H54 (cell line): ENCODE results near the gene SHC1.

Source experiments
- DNase-seq: peaks from one replicate; pipeline ENCODE4 v3.0.0; 2011; ENCODE audit warnings: low spot score, mixed read lengths; ENCODE audit not compliant: insufficient read length
- FAIRE-seq: peaks from 3 replicates; lab custom pipeline; 2011; peaks lifted over from hg19 to GRCh38; lab: Jason Lieb, UNC
- POLR2A ChIP-seq: IDR thresholded peaks from 2 replicates; pipeline ENCODE4 v1.6.1; 2011; ENCODE audit warnings: low read depth, mild to moderate bottlenecking, low read length

SHC1 gene

DNA sequence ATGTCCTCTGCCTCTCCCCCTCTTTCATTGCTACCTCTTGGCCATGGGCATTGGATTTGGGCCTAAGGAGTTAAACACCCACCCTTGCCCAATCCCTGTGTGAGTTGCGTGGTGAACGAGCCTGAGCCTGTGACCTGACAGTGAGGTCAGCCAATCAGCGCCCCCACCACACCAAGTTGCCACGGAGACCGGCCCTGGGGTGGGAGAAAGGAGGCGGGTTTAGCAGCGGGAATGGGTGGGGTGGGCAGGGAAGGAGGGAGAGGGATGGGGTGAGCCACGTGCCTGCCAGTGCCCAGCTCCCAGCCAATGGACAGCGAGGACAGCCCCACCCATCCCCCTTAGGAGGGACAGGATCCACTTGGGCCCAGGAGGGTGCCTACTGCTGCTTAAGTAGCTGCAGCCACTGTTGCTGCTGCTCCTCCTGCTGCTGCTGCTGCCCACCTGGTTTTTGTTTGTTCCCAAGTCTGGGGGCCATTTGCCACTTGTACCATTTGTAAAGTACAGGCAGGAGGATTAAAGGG, 41.5 kb upstream of the SHC1 start:
- DNase-seq, result peak; percentile 83
- peak; percentile 79 for FAIRE-seq
- TF ChIP-seq POLR2A, result no peak

DNA sequence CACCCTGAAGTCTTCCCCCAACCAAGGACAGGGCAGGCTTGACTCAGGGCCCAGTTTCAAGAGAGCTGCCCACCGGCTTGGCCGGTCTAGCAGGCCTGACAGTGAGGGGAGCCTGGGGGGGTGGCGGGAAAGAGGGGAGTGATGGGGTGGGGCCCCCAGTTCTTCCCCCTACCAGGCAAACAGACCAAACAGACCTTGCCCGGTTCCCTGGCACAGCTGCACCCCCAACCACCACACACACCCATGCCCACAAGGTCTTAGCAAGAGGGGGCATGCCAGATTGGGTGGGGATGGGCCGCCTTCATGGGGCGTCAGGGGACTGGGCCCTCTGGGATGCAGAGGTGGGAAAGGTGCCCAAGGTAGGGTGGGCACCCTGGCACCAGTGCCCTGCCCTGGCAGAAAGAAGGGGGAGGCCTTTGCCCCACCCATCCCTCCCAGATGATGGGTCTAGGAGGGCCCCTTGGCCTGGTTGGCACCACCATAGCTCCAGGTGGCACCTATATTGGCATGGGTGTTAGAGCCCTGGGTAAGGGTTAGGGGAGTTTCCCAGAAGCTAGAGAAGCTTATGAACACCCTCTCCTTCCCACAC, 41.0 kb upstream of the SHC1 start:
- no peak for TF ChIP-seq POLR2A
- DNase-seq, result no peak
- FAIRE-seq, result no peak

DNA sequence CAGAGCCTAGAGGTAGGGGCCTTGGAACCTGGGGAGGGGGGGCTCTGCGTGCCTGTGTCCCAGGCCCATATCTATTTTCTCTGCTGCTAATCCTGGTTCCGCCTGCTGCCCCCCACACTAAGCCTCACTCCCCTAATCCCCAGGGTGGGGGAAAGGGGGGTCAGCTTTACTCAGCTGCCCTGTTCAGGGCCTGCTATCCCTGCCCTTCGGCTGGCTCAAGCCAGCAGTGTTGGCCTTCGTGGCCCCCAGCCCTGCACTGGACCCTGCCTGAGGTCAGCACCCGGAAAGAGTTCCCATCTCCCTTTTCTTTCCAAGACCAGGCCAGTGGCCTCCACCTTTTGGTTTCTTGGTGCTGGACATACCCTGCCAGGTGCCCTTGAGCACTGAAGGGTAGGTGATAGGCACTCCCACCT, 40.5 kb upstream of the SHC1 start:
- FAIRE-seq (no peak), DNase-seq (no peak)
- TF ChIP-seq POLR2A, result no peak

DNA sequence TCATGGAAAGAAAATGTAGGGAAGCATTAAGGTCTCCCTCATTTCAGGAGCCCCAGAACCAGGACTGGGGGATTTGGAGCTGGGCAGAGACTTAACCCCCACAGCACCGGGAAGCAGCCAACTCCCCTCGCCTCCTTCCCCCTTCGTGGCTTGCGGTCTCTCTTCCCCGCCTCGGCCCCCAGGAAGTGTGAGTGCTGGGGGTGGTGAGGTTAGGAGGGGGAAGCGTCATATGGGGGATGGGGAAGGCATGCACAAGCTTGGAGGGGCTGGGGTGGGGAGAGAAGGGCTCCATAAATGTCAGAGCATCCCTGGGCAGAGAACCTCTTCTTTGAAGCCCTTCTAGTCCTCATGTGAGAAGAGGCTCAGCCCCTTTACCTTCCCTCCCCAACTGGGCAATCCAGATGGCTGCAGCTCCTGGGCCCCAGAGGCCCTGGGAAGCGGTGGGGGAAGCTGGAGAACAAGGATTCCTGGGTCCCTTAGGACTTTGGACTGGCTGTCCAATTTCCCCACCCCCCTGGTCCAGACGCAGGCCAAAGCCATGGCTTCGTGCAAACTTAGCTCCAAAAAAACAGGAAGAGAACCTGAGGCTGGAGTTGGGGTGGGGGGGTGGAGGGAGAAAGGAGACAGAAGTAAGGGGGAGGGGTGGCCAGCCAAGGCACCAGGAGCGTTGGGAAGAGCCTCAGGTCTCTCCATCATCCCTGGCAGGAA, 39.8 kb upstream of the SHC1 start:
- FAIRE-seq (no peak), DNase-seq (no peak)
- TF ChIP-seq POLR2A, result no peak

DNA sequence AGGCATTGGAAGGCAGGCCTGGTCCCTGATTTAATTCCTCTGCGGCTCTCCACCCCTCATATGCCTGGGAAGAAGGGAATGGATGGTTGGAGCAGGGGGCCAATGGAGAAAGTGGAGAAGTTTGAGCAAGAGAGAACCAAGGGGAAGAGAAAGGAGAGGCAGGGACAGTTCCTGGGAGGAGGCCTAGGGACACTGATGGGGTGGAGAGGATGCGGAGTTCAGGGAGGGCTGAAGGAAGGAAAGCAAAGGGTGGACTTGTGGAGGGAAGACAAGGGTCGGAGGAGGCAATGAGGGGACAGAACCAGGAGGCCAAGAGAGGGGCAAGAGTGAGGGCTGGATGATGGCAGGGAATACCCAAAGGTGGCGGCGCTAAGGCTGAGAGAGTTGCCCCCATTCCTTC, 39.2 kb upstream of the SHC1 start:
- FAIRE-seq, result no peak
- no peak for DNase-seq

DNA sequence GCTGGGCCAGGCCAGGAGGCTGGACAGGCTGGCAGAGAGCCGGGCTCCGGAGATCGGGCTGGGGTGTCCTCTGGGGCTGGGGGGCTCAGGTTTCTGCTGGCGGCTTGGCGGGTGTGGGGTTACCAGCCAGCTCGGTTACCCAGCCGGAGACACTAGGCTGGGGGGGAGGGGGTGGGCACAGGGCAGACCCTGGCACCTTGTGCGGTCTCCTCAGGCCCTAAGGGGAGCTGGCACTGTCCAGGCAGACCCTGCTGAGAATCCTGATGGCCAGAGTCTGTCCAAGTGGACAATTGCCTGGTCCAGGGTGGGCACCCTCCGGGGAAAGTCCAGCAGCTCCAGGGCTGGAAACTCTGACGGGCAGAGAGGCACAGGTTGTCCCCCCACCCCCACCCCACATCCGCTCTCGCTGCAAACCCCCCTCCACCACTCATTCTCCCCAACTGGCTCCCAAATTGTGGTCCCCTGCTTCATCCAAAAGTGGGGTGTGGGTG, 38.7 kb upstream of the SHC1 start:
- TF ChIP-seq POLR2A, result no peak
- FAIRE-seq, result no peak
- no peak for DNase-seq

More for the DNA sequence above, 39.2 kb upstream of the SHC1 start:
- no peak for TF ChIP-seq POLR2A

DNA sequence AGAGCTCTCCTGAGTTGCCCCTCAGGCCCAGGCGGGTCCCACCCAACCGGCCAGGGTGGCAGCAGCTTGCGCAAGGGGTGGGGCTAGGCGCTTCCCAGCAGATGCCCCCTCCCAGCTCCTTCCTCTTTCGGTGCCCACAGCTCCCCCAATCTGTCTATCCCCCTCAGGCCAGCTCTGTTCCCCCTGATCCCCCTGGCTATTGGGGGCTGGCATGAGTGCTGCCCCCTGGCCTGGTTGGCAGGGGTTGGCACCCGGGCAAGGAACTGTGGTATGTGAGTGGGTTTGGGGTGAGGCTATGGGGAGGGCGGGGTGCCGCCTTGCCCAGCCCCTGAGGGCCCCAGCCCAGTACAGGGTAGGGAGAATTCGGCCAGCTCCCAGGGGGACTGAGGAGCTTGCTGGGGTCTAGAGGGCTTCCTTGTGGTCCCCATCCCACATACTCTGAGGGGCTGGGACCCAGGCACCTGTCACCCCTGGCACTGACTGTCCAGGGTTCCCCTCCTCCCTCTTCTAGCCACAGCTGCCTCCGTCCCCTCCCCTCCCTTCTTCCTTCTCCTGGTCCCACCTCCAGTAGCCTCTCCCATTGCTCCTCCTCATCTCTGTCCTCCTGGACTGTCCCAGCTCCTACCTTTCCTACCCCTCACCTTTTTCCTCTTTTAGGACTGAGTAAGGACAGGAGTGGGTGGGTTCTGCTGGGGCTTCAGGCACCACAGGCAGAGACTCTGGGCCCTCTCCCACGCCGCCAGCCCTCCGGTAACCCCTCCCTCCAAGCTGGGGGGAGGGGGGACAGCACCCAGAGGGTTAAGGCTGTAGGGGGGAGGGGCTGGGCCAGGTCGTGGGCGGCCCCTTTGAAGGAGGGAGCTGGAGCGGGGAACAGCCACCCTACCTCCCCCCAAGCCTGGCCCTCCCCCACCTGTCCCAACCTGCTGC, 37.7 kb upstream of the SHC1 start:
- TF ChIP-seq POLR2A, result no peak
- FAIRE-seq, result no peak
- DNase-seq, result no peak

DNA sequence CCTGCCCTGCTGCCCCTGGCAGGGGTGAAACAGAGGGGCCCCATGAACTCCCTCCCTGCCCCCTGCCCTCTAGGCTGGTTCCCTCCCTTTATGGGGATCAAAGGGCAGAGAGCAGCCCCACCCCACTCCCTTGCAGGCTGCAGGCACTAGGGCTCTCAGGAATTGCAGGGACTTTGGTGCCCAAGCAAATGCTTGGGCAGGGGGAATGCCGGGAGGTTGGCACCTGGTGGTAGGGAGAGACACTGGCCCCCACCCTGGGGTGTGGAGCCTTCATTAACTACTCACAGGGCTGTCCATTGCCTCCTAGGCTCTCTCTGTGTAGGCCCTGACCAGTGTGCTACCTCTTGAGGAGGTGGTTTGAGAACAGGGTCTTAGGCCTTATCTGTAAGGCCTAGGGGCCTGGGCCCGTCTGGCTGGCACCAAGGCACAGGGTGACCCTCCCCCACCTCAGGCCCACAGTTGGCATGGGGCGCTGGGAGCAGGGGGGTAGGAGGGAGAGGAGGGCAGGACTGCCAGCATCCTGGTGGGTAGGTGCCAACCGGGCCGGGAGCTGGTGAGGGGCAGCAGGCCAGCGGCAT, 36.8 kb upstream of the SHC1 start:
- DNase-seq (no peak), FAIRE-seq (no peak)
- TF ChIP-seq POLR2A, result no peak

DNA sequence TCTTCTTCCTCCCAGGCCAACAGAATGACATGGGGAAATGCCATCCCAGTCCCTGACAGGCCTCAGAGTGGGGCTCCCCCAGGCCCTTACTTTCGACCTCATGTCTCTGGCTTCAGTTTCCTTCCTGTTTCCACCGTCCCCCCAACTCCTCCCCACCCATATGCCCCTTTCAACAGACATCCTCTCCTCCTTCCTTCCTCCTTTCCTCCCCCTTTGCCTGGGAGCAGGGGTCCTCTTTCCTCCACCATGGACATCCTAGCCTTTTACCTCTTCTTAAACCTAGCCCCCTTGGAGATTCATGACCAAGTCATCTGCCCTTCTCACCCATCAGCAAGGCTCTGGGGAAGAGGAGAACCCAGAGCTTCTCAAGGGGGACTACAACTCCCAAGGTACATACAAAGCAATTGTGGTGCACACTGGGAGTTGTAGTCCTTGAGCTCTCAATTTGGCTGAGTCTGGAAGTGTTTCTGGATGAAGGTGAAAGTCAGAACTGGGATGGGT, 36.1 kb upstream of the SHC1 start:
- TF ChIP-seq POLR2A, result no peak
- DNase-seq (no peak), FAIRE-seq (no peak)

DNA sequence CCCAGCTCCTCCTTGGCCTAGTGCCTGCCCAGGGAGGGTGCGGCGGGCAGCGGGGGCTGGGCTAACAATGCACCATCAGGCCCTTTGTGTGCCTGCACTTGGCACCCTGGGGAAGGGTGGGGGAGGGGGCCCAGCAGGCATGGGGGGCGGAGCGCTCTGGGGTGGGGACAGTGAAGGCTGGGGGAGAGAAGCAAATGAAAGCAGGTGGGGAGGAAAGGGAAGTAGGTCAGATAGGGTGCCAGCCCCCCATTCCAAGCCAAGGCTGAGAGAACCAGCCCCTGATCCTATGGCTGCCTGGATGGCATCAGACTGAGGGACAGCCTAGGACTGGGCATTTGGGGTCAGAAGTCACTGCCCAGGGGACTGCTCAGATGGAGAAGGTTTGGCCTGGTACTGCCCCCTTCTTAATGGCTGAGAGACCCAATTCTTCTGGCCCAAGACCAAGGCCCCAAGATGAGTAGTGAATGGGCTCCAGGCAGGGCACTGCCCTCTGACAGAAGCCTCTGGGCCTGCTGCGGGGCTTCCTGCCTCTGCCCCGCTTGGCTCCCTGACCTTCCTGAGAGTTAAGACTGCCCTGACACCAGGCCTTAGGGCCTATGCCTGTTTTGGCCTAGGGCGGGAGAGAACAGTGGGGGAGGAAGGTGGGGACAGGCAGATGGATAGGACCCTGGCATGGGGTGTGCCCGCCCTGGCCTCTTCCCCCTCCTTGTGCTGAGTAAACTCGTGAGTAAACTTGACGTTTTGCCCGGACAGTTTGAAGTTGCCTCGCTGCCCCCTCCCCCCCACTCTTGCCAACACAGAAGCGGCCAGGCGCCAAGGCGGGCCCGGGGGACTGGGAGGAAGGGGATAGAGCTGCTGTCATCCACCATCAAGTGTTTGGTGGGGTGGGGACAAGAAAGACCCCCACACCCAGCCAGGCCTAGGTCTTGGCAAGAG, 34.8 kb upstream of the SHC1 start:
- peak; percentile 76 for DNase-seq
- peak; percentile 69 for FAIRE-seq
- no peak for TF ChIP-seq POLR2A

DNA sequence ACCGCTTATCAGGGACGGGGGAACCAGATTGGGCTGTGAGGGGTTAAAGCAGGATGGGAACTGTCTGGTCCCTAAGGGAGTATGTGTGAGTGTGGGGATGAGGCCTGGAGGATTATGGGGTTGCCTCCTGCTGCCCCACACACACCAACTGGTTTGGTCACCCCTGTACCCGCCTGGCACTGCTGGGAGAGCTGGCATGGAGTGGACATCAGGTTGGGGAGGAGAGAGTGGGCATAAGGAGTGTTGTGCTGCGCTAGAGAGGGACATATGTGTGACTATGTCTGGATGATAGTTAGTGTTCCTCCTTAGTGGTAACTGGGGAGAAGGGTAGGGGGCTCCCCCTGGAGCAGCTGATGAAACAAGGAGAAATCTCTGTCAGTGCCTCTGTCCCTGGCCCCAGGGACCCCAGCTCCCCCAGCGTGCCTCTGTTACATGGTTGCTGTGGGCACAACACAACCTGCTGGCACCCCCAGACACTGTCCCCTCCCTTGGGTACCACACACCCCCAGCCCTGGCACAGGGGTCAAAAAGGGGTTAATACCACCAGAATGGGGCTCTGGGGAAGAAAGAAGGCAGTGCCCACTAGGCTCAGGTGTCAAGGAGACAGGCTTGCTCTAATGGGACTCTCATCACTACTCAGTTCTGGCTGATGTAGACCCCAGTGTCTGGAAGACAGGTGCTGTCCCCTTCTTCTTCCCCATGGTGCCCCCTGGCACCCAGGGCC, 34.0 kb upstream of the SHC1 start:
- TF ChIP-seq POLR2A, result no peak
- DNase-seq (no peak), FAIRE-seq (no peak)
